Adrenal gland (tissue), 5 donors: ENCODE data around the gene KCNT2.

Experiments used
- CTCF ChIP-seq, 6 experiments: fragments of 450-650 bp in 4 of 6; fragments of 200-600 bp in 2 of 6; sonication (generic) in 1 of 6; IDR thresholded peaks; 1 replicate in 5 of 6; 2 replicates in 1 of 6; pipeline versions ENCODE4 v1.5.1 to v1.8.0; 2016 to 2021; ENCODE audit warnings: antibody characterized with exemption in 6 of 6, mild to moderate bottlenecking in 2 of 6, moderate library complexity in 1 of 6
- POLR2A ChIP-seq, 2 donors: fragments of 450-650 bp; IDR thresholded peaks; one replicate each; pipeline ENCODE4 v1.6.1; 2017; ENCODE audit warnings: antibody characterized with exemption in 2 of 2, mild to moderate bottlenecking in 2 of 2, moderate library complexity in 1 of 2
- donor health status: DM: no; HTN: no; CAD: no.

DNA sequence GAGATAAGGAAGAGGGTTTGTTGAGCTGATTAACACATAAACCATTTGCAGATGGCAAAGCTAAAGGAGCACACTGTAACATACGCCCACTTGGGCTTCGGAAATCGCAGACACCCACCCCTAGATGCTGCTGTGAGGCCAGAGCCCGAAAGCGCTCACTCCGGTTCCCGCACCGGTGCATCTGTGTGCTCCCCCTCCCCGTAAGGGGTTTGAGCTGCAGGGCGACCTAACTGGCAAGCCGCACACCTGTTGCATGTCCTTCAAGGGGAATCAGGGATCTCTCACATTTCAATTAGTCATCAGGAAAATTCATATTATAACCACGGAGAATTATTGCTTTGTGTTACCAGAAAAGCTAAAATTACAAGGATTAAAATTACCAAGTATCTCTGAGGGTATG, 42.2 kb upstream of the KCNT2 start:
- TF ChIP-seq CTCF (IDR thresholded peaks at IDR 0.05) = no peak
- no peak for TF ChIP-seq POLR2A (IDR thresholded peaks at IDR 0.05)
